Thyroid gland (tissue), 4 donors: ENCODE data around the gene KLF6. TPM values are rescaled to one million over a fixed set of nuclear protein-coding genes. Genes with fewer than 3 reads are reported as not detected.

Source experiments
- DNase-seq, 2 donors: peaks; one replicate each; pipeline ENCODE4 v3.0.0-alpha.2; 2019
- H3K27ac ChIP-seq, 3 donors: fragments of 200-600 bp; sonication (generic); 1 replicate in 2 of 3; 2 replicates in 1 of 3; pipeline ENCODE4 v1.5.1; 2016 to 2019; ENCODE audit warnings: mild to moderate bottlenecking in 1 of 3, moderate library complexity in 1 of 3
- H3K27me3 ChIP-seq: fragments of 200-600 bp; sonication (generic); one replicate; pipeline ENCODE4 v1.5.1; 2019
- H3K36me3 ChIP-seq, 2 donors: fragments of 200-600 bp; sonication (generic); one replicate each; pipeline ENCODE4 v1.5.1; 2016 to 2019
- H3K4me1 ChIP-seq, 2 donors: fragments of 200-600 bp; sonication (generic); one replicate each; pipeline ENCODE4 v1.5.1; 2017 to 2019
- H3K4me3 ChIP-seq, 3 donors: fragments of 200-600 bp; sonication (generic); replicated peaks in 1 of 3; 1 replicate in 2 of 3; 2 replicates in 1 of 3; pipeline ENCODE4 v1.5.1; 2016; ENCODE audit warnings: mild to moderate bottlenecking in 1 of 3
- H3K9me3 ChIP-seq: fragments of 200-600 bp; sonication (generic); one replicate; pipeline ENCODE4 v1.5.1; 2017
- CTCF ChIP-seq, 6 experiments: fragments of 200-600 bp in 3 of 6; fragments of 450-650 bp in 3 of 6; sonication (generic) in 3 of 6; IDR thresholded peaks; one replicate each; pipeline ENCODE4 v1.5.1; 2016 to 2019; ENCODE audit warnings: antibody characterized with exemption in 6 of 6, mild to moderate bottlenecking in 2 of 6, inconsistent platforms in 1 of 6, moderate library complexity in 1 of 6
- POLR2A ChIP-seq, 2 donors: fragments of 450-650 bp; IDR thresholded peaks; one replicate each; pipeline ENCODE4 v1.6.1; 2017; ENCODE audit warnings: antibody characterized with exemption in 2 of 2, mild to moderate bottlenecking in 2 of 2, moderate library complexity in 1 of 2
- WGBS, 2 donors: methylation state at CpG; one replicate each; pipeline ENCODE4 v1.1.5; 2017; 5-methylcytosine and 5-hydroxymethylcytosine counted together
- intact Hi-C: fragments of 100-400 bp; cut with DNase I; formaldehyde crosslinking; loops from one replicate; pipeline ENCODE4 v1.15.1; 2023
- total RNA-seq, 4 donors: library from RNA; depleted of rRNA; stranded (reverse); fragments of >200 nt; gene quantifications; one replicate each; pipeline ENCODE4 v1.2.3, GENCODE V29; 2016

KLF6 gene
- total RNA-seq, 4 donors from 2014 or later: 50.4 to 166 (median 103) TPM

- no peaks in the 10 kb centered on the region for H3K27me3 ChIP-seq
- no peak for DNase-seq
- TF ChIP-seq CTCF (IDR thresholded peaks at IDR 0.05): no peak
- no peak for TF ChIP-seq POLR2A (IDR thresholded peaks at IDR 0.05)
- 85 to 86% methylated on average over 5 of the region's 5 CpGs for WGBS, 2 donors
- H3K4me1 ChIP-seq: peaks cover 0 to 3% of the 10 kb centered on the region in 2 donors
- no peak overlapping the region for H3K4me3 ChIP-seq
- no peaks in the 10 kb centered on the region for H3K36me3 ChIP-seq
- H3K27ac ChIP-seq: no peak overlapping the region
- no peaks in the 10 kb centered on the region for H3K9me3 ChIP-seq
- intact Hi-C loops: no loop called here
Measured at GRCh38 chr10:3800586-3800985, 15.6 kb upstream of the KLF6 start.

DNA sequence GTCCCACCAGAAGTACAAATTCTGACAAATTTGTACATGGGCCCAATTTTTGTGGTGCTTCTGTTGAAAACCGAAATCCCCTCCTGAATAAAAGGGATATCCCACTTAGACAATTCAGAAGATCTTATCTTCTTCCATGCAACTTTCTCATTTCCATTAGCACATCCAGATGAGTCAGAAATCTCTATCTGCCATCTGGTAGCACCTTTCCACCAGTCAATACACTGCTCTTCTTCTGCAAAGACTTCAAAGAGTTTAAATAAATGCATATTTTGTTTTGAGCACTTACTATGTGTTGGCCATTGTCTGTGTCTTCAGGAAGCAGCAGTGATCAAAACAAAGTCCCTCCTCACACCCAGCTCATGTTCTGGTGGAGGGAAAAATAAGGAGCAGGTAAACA, 12.7 kb upstream of the KLF6 start:
- Histone ChIP-seq H3K27ac (no peak overlapping the region), H3K4me3 (no peak overlapping the region), H3K9me3 (no peaks in the 10 kb centered on the region), H3K36me3 (no peaks in the 10 kb centered on the region), H3K4me1 (peaks cover 0 to 3% of the 10 kb centered on the region in 2 donors), H3K27me3 (no peaks in the 10 kb centered on the region)
- WGBS, 2 donors: 0 to 59% methylated on average over 1 of the region's 1 CpG
- TF ChIP-seq POLR2A (IDR thresholded peaks at IDR 0.05) (no peak), CTCF (IDR thresholded peaks at IDR 0.05) (no peak)
- DNase-seq: no peak
- intact Hi-C loops: no loop called here

DNA sequence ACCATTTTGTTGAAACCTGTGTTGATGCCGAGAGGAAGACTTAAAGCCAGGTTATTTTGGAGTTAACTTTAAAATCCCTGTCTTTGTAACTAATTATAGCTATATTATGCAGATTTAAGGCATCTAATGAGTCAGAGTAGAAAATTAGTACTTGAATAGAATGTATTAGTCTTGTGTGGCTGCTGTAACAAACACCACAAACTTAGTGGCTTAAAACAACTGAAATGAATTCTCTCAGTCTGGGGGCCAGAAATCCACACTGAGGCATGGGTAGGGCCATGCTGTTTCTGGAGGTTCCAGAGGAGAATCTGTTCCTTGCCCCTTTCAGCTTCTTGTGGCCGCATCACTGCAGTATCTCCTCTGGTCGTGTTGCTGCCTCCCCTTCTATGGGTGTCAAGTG, 8.5 kb upstream of the KLF6 start:
- H3K9me3 ChIP-seq: no peaks in the 10 kb centered on the region
- 100% methylated on average over 3 of the region's 3 CpGs for WGBS, 2 donors
- H3K27ac ChIP-seq: no peak overlapping the region
- no peaks in the 10 kb centered on the region for H3K36me3 ChIP-seq
- H3K4me1 ChIP-seq: no peaks in the 10 kb centered on the region
- intact Hi-C loops: no loop called here
- no peak for DNase-seq
- no peak overlapping the region for H3K4me3 ChIP-seq
- TF ChIP-seq POLR2A (IDR thresholded peaks at IDR 0.05): no peak
- no peak for TF ChIP-seq CTCF (IDR thresholded peaks at IDR 0.05)
- no peaks in the 10 kb centered on the region for H3K27me3 ChIP-seq

DNA sequence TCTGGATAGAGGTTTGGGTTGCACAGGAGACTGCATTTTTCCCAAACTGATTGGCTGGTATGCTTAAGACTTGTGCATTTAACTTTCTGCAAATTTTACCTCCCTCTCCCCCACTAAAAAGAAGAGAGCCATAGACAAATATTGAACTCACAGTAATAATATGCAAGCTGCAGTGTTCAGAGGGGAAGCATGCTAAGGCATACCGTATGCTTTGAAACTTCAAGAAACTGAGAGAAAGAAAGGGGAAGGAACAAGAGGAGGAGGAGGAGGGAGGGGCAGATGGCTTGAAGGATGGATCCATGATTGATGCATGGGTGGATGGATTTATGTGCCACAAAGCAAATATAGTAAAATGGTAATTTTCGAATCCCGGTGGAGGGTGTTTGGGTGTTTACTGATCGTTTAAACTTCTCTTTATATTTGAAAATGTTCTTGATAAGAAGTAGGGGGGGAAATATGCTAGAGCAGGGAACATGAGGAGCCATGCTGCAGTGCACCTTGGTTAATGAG, 7.8 kb upstream of the KLF6 start:
- intact Hi-C loops: no loop called here
- Histone ChIP-seq H3K36me3 (no peaks in the 10 kb centered on the region), H3K9me3 (no peaks in the 10 kb centered on the region), H3K27ac (peak overlapping the region in 2 of 3 donors; percentile 6 to 53), H3K27me3 (no peaks in the 10 kb centered on the region), H3K4me3 (no peak overlapping the region), H3K4me1 (no peaks in the 10 kb centered on the region)
- no peak for DNase-seq
- no peak for TF ChIP-seq POLR2A (IDR thresholded peaks at IDR 0.05)
- no peak for TF ChIP-seq CTCF (IDR thresholded peaks at IDR 0.05)
- WGBS, 2 donors: 66 to 77% methylated on average over 4 of the region's 4 CpGs

GRCh38 chr10:3791974-3792633, 7.1 kb upstream of the KLF6 start:
- Histone ChIP-seq H3K36me3 (no peaks in the 10 kb centered on the region), H3K9me3 (no peaks in the 10 kb centered on the region), H3K4me3 (no peak overlapping the region), H3K4me1 (no peaks in the 10 kb centered on the region), H3K27me3 (no peaks in the 10 kb centered on the region), H3K27ac (peak overlapping the region; percentile 6 to 54 (median 53))
- 70 to 72% methylated on average over 3 of the region's 3 CpGs for WGBS, 2 donors
- DNase-seq: peak; percentile 53 to 55
- TF ChIP-seq POLR2A (IDR thresholded peaks at IDR 0.05) (no peak), CTCF (IDR thresholded peaks at IDR 0.05) (no peak)
- intact Hi-C loops: no loop called here
